GM19043 (cell line): ENCODE measurements around the gene FAM120A.

Experiments used
- ATAC-seq: cut with Tn5 transposase; IDR thresholded peaks from one replicate; pipeline ENCODE4 v1.9.1; 2021; ENCODE audit warnings: low read depth; ENCODE audit not compliant: unreplicated experiment

FAM120A gene

DNA sequence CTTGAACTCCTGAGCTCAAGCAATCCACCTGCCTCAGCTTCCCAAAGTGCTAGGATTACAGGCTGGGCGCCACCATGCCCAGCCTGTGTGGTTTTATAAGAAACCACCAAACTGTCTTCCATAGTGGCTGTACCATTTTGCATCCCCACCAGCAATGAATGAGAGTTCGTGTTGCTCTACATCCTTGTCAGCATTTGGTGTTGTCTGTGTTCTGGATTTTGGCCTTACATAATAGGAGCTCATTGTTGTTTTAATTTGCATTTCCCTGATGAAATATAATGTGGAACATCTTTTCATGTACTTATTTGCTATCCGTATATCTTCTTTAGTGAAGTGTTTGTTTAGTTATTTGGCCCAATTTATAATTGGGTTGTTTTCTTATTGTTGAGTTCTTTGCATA, 154.7 kb downstream of the FAM120A start:
- ATAC-seq: no peak

DNA sequence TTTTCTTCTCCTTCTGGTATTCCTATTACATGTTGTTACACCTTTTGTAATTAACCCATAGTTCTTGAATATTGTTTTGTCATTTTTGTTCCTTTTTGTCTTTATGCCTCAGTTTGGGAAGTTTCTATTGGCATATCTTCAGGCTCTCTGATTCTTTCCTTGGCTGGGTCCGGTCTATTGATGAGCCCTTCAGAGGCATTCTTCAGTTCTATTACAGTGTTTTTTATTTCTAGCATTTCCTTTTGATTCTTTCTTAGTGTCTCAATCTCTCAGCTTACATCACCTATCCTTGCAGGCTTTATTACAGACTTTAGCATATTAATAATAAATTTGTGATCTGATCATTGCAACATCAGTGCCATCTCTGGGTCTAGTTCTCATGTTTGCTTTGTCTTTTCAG, 158.7 kb downstream of the FAM120A start:
- ATAC-seq: no peak

DNA sequence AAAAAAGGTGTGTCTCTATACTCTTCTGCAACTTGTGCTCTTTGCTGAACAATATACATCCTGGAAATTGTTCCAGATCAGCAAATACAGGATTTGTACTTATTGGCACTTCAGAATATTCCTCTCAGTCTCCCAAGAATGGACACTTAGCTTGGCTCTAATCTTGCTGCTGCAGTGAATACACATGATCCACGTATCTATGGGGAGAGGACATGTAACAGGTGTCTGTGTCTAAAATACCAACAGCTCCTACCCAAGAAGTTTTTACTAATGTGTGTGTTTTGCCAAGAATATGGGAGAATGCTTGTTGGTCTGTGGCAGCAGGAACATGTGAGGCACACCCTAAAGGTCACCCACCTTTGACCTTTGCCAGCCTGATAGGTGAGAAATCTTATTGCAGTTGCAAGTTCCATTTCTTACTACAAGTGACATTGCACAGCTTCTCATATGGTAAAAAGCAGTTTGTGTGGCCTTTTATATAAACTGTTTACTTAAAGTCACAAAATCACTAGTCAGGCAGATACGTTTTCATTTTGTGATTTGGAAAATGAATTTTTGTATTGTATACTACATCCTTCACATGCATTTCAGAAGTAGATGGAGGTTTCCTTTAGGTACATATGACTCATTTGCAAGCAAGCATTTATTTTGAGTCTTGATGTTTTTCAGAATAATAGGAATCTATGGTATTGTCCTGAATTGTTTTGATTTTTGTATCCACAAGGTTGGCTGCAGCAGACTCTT, 160.7 kb downstream of the FAM120A start:
- no peak for ATAC-seq

DNA sequence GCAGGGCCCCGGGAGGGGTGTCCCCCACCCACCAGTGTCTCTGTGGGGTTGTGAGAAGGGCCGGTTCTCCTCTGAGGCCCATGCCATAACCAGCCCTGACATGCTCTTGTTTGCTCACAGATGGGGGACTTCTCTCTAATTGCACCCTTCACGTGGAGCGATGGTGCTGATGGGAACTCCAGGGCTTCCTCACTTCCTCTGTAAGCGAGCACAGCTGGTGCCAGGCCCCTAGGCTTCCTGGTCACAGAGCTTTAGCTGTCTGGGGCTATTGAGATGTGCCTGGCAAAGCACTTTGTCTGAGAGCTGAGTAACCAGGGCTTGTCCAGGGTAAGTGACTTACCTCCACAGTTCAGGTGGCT, 161.3 kb downstream of the FAM120A start:
- ATAC-seq: no peak

DNA sequence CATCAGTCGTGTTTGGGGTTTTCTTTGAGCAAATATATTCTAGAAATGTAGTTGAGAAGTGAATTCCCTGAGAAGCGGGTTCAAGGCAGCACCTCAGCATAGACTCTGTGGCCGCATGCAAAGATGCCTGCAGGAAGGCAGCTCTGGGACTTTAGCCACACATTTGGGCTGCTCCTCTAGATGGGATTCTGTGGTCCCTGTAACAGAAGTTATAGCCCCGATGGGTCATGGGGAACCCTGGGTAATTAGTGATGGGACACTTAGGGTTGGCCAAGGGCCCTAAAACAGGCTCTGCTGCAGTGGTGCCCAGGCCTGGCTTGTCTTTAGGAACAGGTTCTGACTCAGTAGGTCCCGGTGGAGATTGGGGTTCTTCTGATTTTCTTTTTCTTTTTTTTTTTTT, 161.7 kb downstream of the FAM120A start:
- no peak for ATAC-seq

DNA sequence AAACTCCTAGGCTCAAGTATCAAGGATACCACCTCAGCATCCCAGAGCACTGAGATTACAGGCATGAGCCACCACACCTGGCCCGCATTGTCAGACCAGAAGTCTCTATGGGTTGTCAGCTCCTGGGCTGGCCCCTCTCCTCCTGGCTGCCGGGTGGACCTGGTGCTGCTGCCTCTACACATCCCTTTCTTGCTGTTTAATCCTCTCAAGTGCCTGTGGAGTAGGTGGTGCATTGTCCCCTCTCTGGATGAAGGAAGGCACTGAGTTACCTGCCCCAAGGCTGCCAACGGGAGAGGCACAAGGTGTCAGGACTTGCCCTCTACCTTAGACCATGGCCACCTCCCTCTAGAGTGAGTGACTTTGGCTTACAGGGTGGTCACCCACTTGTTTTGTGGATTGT, 162.3 kb downstream of the FAM120A start:
- no peak for ATAC-seq

DNA sequence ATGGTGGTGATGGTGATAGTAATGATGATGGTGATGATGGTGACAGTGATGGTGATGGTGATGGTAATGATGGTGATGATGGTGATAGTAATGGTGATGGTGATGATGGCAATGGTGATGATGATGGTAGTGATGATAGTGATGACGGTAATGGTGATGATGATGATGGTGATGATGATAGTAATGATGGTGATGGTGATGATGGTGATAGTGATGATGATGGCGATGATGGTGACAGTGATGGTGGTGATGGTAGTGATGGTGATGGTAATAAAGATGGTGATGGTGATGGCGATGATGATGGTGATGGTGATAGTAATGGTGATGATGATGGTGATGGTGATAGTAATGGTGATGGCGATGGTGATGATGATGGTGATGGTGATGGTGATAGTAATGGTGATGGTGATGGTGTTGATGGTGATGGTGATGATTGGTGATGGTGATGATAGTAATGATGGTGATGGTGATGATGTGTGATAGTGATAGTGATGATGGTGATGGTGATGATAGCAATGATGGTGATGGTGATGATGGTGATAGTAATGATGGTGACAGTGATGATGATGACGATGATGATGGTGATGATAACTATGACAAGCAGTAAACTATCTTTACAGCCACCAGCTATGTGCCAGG, 163.5 kb downstream of the FAM120A start:
- ATAC-seq: no peak
